Neural cell (in vitro differentiated cells): ENCODE results near the gene PATE4. TPM values are rescaled to one million over a fixed set of nuclear protein-coding genes. Genes with fewer than 3 reads are reported as not detected.
"Not testable (repeated sequence)": the region's sequence is repeated elsewhere in the genome, so short reads cannot be mapped to it uniquely, and the experiment has no call there.

ENCODE experiments used
- H2AFZ ChIP-seq: fragments of 200-600, 300-800 bp; sonication (generic), shearing (Covaris generic); 2 replicates; pipeline ENCODE4 v1.6.0; 2014; ENCODE audit warnings: low read depth, mild to moderate bottlenecking, antibody characterized with exemption, low read length, moderate library complexity
- H3F3A ChIP-seq: fragments of 200-600 bp; shearing (Covaris generic); 2 replicates; pipeline ENCODE4 v1.6.1; 2016; ENCODE audit warnings: mild to moderate bottlenecking, moderate library complexity, mixed read lengths, antibody characterized with exemption, low read length; ENCODE audit not compliant: insufficient read depth, poor library complexity, severe bottlenecking
- H3K27ac ChIP-seq: fragments of 200-600, 300-800 bp; sonication (generic), shearing (Covaris generic); 2 replicates; pipeline ENCODE4 v1.5.1; 2014; ENCODE audit warnings: mild to moderate bottlenecking, low read length, moderate library complexity
- H3K27me3 ChIP-seq: fragments of 300-800, 200-600 bp; sonication (generic), shearing (Covaris generic); 2 replicates; pipeline ENCODE4 v1.6.0; 2014; ENCODE audit warnings: mild to moderate bottlenecking, low read depth, low read length, moderate library complexity; ENCODE audit not compliant: insufficient read depth
- H3K36me3 ChIP-seq: fragments of 300-800, 200-600 bp; sonication (generic), shearing (Covaris generic); 2 replicates; pipeline ENCODE4 v1.5.1; 2014; ENCODE audit warnings: mild to moderate bottlenecking, antibody characterized with exemption, low read length, moderate library complexity; ENCODE audit not compliant: insufficient read depth
- H3K4me2 ChIP-seq: fragments of 300-800, 200-600 bp; sonication (generic), shearing (Covaris generic); 2 replicates; pipeline ENCODE4 v1.6.0; 2014; ENCODE audit warnings: mild to moderate bottlenecking, low read length
- H3K4me3 ChIP-seq: fragments of 300-800, 200-600 bp; sonication (generic), shearing (Covaris generic); 2 replicates; pipeline ENCODE4 v1.5.1; 2014; ENCODE audit warnings: mild to moderate bottlenecking, low read length, moderate library complexity
- H3K79me2 ChIP-seq: fragments of 200-600 bp; shearing (Covaris generic); replicated peaks from 2 replicates; pipeline ENCODE4 v1.6.0; 2014; ENCODE audit warnings: mild to moderate bottlenecking, low read length, moderate library complexity; ENCODE audit not compliant: insufficient read depth
- H3K9ac ChIP-seq: fragments of 300-800, 200-600 bp; sonication (generic), shearing (Covaris generic); 2 replicates; pipeline ENCODE4 v1.6.1; 2016; ENCODE audit warnings: mild to moderate bottlenecking, low read length, mixed read lengths
- H3K9me2 ChIP-seq: fragments of 200-600 bp; shearing (Covaris generic); 2 replicates; pipeline ENCODE4 v1.6.1; 2016; ENCODE audit warnings: mild to moderate bottlenecking, low read length, mixed read lengths; ENCODE audit not compliant: insufficient read depth
- H3K9me3 ChIP-seq: fragments of 200-600, 300-800 bp; sonication (generic), shearing (Covaris generic); 2 replicates; pipeline ENCODE4 v1.6.1; 2016; ENCODE audit warnings: mild to moderate bottlenecking, mixed run types, low read length, moderate library complexity, mixed read lengths
- H4K20me1 ChIP-seq: fragments of 200-600 bp; shearing (Covaris generic); 2 replicates; pipeline ENCODE4 v1.6.1; 2016; ENCODE audit warnings: mild to moderate bottlenecking, mixed run types; ENCODE audit not compliant: insufficient read depth
- CTCF ChIP-seq: fragments of 450-650 bp; IDR thresholded peaks from 2 replicates; pipeline ENCODE4 v1.5.1; 2014; ENCODE audit warnings: antibody characterized with exemption, mild to moderate bottlenecking, moderate library complexity; ENCODE audit not compliant: poor library complexity, severe bottlenecking
- EP300 ChIP-seq: fragments of 450-650 bp; conservative IDR thresholded peaks from 2 replicates; pipeline ENCODE4 v1.6.1; 2014; ENCODE audit warnings: antibody characterized with exemption, mild to moderate bottlenecking, moderate library complexity; ENCODE audit not compliant: poor library complexity, severe bottlenecking
- EZH2 ChIP-seq: fragments of 200-600, 300-800 bp; shearing (Covaris generic), sonication (generic); IDR thresholded peaks from 2 replicates; pipeline ENCODE4 v1.6.1; 2014; ENCODE audit warnings: antibody characterized with exemption, low read length, borderline replicate concordance, mild to moderate bottlenecking; ENCODE audit not compliant: insufficient read depth, poor library complexity, severe bottlenecking
- MXI1 ChIP-seq: fragments of 450-650 bp; conservative IDR thresholded peaks from 2 replicates; pipeline ENCODE4 v1.6.1; 2014; ENCODE audit warnings: antibody characterized with exemption, mild to moderate bottlenecking; ENCODE audit not compliant: poor library complexity, severe bottlenecking
- POLR2AphosphoS5 ChIP-seq: IDR thresholded peaks from 2 replicates; pipeline ENCODE4 v1.6.1; 2012
- RAD21 ChIP-seq: fragments of 450-650 bp; conservative IDR thresholded peaks from 2 replicates; pipeline ENCODE4 v1.6.1; 2014; ENCODE audit warnings: antibody characterized with exemption, mild to moderate bottlenecking, moderate library complexity
- REST ChIP-seq: IDR thresholded peaks from 2 replicates; pipeline ENCODE4 v1.6.1; 2012; ENCODE audit warnings: borderline replicate concordance
- SMC3 ChIP-seq: fragments of 450-650 bp; conservative IDR thresholded peaks from 2 replicates; pipeline ENCODE4 v1.6.1; 2014; ENCODE audit warnings: antibody characterized with exemption, mild to moderate bottlenecking, moderate library complexity; ENCODE audit not compliant: poor library complexity
- TAF1 ChIP-seq: IDR thresholded peaks from 2 replicates; pipeline ENCODE4 v1.6.1; 2012; ENCODE audit warnings: low read depth
- polyA plus RNA-seq: library from polyadenylated mRNA; depleted of rRNA; stranded (reverse); fragments of >200 nt; gene quantifications from 2 replicates; pipeline ENCODE4 v1.2.3, GENCODE V29; 2014

PATE4 gene
- polyA plus RNA-seq, 1 donor from 2014 or later: not detected

- Histone ChIP-seq H2AFZ (no peak overlapping the region), H4K20me1 (no peaks in the 10 kb centered on the region), H3K4me2 (no peak overlapping the region), H3K36me3 (no peaks in the 10 kb centered on the region), H3K9ac (no peak overlapping the region), H3K27me3 (no peaks in the 10 kb centered on the region), H3K27ac (no peak overlapping the region), H3K4me3 (no peak overlapping the region), H3K9me3 (peaks cover 6% of the 10 kb centered on the region), H3F3A (no peaks in the 10 kb centered on the region), H3K9me2 (no peaks in the 10 kb centered on the region), H3K79me2 (no peaks in the 10 kb centered on the region)
- TF ChIP-seq EP300 (no peak), CTCF (no peak), REST (no peak), SMC3 (no peak), RAD21 (no peak), MXI1 (no peak), TAF1 (no peak), EZH2 (no peak), POLR2AphosphoS5 (no peak)
Observed at GRCh38 chr11:125846188-125846587, 13.1 kb downstream of the PATE4 start.

GRCh38 chr11:125857670-125858069 is 24.6 kb downstream of the PATE4 start:
- H4K20me1 ChIP-seq, H3K4me2 ChIP-seq, H3K27me3 ChIP-seq, H3K79me2 ChIP-seq, H3K9me2 ChIP-seq, H2AFZ ChIP-seq, H3K4me3 ChIP-seq, H3F3A ChIP-seq, H3K36me3 ChIP-seq, H3K9me3 ChIP-seq, H3K27ac ChIP-seq, H3K9ac ChIP-seq: not testable (repeated sequence)

GRCh38 chr11:125862786-125863185 is 29.7 kb downstream of the PATE4 start:
- H3K9me2 ChIP-seq, H3K9me3 ChIP-seq, H3K4me3 ChIP-seq, H3K27ac ChIP-seq, H4K20me1 ChIP-seq, H2AFZ ChIP-seq, H3K9ac ChIP-seq, H3K4me2 ChIP-seq, H3K27me3 ChIP-seq, H3K36me3 ChIP-seq, H3K79me2 ChIP-seq, H3F3A ChIP-seq: not testable (repeated sequence)

- not testable (repeated sequence) for H2AFZ ChIP-seq, H3K79me2 ChIP-seq, H3K4me3 ChIP-seq
Observed at GRCh38 chr11:125865354-125865753, 32.2 kb downstream of the PATE4 start.

More at GRCh38 chr11:125865354-125865753, 32.2 kb downstream of the PATE4 start:
- H3F3A ChIP-seq, H3K9me3 ChIP-seq, H3K27me3 ChIP-seq, H3K36me3 ChIP-seq, H3K4me2 ChIP-seq, H3K9ac ChIP-seq, H4K20me1 ChIP-seq, H3K9me2 ChIP-seq, H3K27ac ChIP-seq: not testable (repeated sequence)
